GM19099 (cell line): ENCODE measurements around the gene STOX2.

Source experiments
- POLR2A ChIP-seq: IDR thresholded peaks from 3 replicates; pipeline ENCODE4 v1.6.1; 2011; ENCODE audit warnings: low read depth; ENCODE audit not compliant: insufficient read length; ENCODE audit errors: extremely low read depth

Gene STOX2

DNA sequence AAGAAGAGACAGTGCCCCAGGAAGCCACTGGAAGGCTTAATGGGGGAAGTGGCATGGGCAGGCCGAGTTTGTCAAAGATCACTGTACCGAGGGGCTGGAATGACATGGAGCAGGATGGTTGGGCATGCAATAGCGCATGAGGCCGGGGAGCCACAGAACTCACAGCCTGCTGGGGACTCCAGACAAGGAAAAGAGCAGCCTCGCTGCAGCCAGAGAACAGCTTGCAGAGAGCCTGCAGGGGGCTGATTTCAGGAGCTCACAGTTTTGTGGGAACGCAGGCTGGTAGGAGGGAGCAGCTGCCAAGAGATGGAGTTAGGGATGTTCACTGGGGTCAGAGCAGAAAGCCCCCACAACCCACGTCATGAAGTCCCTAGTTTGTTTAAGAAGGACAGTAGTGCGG lies 45.4 kb downstream of the STOX2 start:
- TF ChIP-seq POLR2A = no peak

DNA sequence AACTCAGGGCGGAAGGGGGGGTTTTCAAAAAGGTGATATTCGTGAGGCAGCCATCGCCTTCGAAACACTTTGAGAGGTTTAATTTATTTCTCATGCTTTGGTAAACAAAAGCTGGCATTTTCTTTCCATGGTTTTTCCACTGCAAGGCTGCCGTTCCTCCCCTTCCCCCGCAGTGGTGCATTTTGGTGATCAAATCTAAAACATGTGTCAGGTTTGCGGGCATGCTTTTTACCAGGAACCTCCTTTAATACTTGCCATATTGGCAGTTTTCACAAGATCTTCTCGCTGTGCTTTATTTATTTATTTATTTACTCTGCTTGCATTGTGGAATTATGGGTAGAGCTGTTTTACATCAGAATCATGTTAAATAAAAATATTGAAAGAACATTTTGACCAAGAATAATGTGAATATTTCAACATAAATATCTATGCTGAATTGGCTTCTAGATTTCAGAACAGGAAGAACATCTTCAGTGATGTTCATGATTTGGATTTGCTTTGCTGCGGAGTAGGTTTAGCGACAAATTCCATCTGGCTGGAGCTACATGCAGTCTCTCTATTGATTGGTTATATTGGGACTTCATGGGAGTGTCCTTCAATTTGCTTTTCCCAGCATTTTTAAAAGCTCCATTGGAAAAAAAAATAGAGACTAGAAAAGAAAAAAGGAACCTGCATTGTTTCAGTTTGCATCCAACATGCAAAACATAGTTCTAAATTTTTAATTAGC lies 54.4 kb downstream of the STOX2 start:
- TF ChIP-seq POLR2A = no peak

DNA sequence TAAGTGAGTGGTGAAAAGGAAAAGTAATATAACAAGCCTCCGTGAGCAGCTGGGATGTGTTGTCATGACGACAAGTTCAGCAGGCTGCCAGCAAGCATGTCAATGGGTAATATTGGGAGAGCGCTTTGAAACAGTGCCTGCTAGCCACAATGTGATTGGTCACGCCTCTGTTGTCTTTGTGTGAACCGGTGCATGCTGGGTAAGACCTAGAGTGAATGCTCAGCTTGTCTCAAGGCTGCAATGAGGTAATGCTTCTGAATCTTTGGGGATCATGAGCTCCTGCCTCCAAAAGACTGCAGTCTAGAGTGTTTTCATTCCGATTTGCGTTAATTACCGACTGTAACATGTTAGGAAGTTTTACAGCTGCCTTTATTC lies 54.9 kb downstream of the STOX2 start:
- TF ChIP-seq POLR2A = no peak

DNA sequence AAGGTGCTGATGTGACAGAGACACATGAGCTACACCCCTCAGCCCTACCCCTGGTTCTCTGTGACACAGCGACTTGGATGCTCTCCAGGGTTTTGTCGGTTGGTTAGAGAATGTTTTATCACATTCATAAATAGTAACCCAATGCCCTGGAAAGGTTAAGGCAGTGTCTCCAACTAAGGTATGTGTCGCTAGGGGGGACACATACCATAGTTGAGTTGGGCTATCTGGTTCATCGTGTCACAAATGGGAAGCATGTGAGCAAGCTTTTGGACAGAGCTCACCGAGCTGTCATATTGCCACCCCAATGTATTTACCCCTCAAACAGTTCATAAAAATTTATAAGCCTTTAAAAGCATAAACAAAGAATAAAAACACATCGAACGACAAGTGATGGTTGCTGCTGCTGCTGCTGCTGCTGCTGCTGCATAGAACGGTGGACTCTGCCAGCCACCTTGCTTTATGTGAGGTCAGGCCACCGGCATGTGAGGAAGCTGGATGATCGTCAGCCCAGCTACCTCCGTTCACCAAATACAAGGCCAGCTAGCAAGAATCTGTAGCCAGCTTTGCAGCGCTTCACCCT lies 55.9 kb downstream of the STOX2 start:
- TF ChIP-seq POLR2A = no peak

- TF ChIP-seq POLR2A = no peak
Measured at GRCh38 chr4:183961795-183962194, 56.7 kb downstream of the STOX2 start.

DNA sequence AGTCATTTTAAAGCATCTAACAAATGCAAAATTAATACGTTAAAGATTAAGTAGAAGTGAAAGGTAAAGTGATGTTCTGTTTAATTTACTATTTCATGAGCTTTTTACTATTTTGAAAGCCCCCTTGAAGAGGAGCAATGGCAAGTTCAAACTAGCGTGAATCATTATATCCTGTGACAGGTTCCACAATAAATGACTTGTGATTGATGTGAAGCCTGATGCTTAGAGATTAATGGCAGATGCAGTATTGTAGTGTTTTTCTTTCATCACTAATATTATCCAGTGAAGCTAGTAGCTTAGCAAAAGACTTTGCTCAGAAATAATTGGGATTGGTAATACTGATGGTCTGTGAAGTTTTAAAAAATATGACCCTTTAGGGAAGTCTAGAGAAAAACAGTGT lies 57.3 kb downstream of the STOX2 start:
- no peak for TF ChIP-seq POLR2A

- no peak for TF ChIP-seq POLR2A
Measured at GRCh38 chr4:183966371-183966770, 61.3 kb downstream of the STOX2 start.

DNA sequence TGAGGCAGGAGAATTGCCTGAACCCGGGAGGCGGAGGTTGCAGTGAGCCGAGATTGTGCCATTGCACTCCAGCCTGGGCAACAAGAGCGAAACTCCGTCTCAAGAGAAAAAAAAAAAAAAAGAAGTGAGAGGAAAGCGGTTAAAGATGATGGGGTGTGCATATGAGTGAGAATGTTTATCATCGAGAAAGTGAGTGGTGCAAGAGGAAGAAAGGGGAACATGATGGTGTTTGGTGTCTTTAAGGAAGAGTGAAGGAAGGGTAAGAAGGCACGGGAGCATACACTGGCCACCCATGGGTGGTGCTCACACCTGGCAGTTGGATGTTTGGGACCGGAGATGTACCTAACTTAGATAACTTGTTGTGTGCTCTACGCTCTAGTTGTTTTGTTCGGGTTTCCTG lies 62.2 kb downstream of the STOX2 start:
- no peak for TF ChIP-seq POLR2A

DNA sequence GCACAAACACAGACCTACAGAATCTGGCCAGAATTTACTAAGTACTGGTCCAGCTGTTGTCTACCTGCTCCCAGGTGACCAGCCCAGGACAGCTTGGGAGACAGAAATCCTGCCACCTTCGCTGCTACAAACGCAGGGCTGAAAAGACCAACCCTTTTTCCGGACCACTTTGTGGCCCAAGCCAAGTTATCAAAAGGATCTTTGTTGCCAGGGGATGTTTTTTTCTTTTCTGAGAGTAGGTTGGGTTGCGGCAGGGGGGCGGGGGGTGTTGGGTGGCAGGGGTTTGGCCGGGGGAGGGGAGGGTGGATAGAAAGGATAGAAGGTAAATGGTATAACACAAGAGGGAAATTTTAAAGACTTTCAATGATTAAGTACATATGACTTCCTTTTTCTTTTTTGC lies 63.4 kb downstream of the STOX2 start:
- no peak for TF ChIP-seq POLR2A

DNA sequence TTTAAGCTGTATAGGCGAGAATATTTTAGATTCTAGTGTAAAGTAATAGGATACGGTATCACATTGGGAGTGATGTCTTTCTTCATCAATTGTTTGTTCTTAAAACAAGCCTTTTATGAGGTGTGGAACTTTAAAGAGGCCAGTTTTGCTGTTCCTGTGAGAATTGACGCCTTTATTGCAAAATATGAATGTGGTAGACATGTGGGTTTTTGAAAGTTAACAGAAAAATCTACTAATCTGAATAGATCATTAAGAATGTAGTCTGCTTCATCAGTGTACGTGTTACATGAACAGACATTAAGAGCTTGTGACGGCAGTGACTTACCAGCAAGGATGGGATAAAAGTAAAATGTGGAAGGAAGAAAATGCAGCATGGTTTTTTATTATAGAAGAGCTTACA lies 63.8 kb downstream of the STOX2 start:
- no peak for TF ChIP-seq POLR2A

DNA sequence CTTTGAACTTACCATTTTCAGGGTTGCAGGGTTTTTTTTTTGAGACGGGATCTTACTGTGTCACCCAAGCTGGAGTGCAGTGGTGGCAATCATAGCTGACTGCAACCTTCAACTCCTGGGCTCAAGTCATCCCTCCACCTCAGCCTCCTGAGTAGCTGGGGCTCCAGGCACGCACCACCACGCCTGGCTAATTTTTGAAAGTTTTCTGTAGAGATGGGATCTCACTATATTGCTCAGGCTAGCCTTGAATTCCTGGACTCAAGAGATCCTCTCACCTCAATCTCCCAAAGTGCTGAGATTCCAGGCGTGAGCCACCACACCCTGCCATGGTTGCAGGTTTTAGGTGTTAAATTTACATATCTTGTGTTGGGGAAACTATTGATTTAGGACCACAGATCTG lies 64.5 kb downstream of the STOX2 start:
- TF ChIP-seq POLR2A = no peak

DNA sequence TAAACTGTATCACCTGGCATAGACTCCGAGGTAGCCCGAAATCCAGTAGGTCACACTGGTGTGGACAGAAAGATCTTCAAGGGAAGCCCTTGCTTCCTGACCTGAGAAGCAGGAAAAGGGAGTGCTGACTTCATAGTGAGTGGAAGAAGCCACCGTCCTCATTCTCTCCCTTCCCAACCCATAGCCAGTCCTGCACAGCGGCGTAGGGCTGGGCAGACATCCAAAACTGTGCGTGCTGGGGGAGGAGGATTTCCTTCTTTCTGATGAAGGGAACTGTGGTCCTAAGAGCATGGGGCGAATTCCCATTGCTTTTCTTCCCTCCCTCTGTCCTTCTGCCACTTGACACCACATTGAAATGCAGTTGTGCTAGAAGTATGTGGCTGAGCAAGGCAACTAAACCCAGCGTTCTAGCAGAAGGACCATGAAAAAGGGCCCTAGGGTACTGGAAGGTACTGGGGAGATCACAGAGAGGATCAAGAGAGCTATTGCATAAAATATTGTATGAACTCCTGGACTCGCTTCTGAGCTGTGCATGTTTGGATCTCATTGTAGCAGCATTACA lies 66.9 kb downstream of the STOX2 start:
- no peak for TF ChIP-seq POLR2A

- TF ChIP-seq POLR2A = no peak
Measured at GRCh38 chr4:183977707-183978106, 72.6 kb downstream of the STOX2 start.

DNA sequence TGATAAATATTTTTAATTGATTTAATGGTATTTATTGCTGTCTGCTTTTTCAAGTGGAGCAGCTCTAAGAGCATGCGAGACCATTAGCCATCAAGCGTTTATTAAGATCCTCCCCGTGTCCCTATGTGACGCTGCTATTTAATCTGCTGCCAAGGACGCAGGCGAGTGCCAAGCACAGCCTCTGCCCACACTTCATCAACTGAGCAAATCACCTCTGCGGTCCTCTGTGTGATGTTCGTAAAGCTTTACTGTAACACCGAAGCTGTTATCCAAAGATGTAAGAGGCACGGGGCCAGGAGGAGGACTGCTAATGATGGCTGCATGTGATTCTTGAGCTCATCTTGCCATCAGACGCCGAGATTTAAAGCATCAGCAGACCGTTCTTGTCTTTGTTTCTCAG lies 79.5 kb downstream of the STOX2 start:
- no peak for TF ChIP-seq POLR2A

- no peak for TF ChIP-seq POLR2A
Measured at GRCh38 chr4:183985786-183986185, 80.7 kb downstream of the STOX2 start.

DNA sequence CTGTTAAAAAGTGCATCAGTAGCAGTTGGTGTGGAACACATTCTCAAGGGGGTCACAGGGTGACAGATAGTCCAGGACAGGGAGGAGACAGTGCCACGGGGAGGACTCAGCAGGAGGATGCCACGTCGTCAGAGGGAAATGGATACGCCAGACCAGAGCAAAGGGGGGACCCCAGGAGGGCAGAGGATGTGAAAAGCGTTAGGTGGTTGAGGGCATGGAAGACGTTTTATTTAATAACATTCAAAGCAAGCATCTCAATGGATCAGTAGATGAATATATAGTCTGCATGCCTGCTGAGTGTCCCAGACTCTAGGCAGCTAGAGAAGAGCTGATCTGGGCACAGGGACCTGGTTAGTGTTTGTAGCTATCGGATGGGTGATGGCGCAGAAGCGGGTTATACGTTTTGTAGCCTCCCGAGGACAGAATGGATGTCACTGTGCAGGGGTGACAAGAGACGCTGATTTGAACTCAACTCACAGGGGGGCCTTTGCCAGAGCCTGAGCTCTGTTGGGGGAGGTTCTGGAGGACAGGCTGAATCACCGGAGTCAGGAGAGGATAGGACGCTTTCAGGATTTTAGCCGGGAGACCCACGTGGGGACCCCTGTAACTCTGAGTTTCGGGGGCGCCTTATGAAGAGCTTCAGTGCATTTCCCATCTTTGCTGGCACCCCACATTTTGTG lies 81.3 kb downstream of the STOX2 start:
- no peak for TF ChIP-seq POLR2A
